CMK (cell line): ENCODE results near the gene OCA2.

Source experiments
- DNase-seq: peaks from one replicate; pipeline ENCODE4 v3.0.0-alpha.2; 2010; ENCODE audit warnings: low read depth

Gene OCA2

GRCh38 chr15:27845535-27846369, 253.4 kb downstream of the OCA2 start:
- DNase-seq: no peak

GRCh38 chr15:27844018-27844666, 255.0 kb downstream of the OCA2 start:
- no peak for DNase-seq

GRCh38 chr15:27843146-27843545, 256.0 kb downstream of the OCA2 start:
- DNase-seq: no peak

- DNase-seq: no peak
Measured at GRCh38 chr15:27842526-27842925, 256.6 kb downstream of the OCA2 start.

- no peak for DNase-seq
Measured at GRCh38 chr15:27835233-27835939, 263.7 kb downstream of the OCA2 start.

GRCh38 chr15:27834684-27835083, 264.4 kb downstream of the OCA2 start:
- DNase-seq: no peak

- DNase-seq: no peak
Measured at GRCh38 chr15:27833974-27834373, 265.1 kb downstream of the OCA2 start.

GRCh38 chr15:27833178-27833577, 265.9 kb downstream of the OCA2 start:
- DNase-seq: no peak

GRCh38 chr15:27832237-27832596, 266.9 kb downstream of the OCA2 start:
- DNase-seq: no peak

- DNase-seq: no peak
Measured at GRCh38 chr15:27831384-27832236, 267.5 kb downstream of the OCA2 start.

- DNase-seq: no peak
Measured at GRCh38 chr15:27828746-27829145, 270.4 kb downstream of the OCA2 start.

- no peak for DNase-seq
Measured at GRCh38 chr15:27826902-27827714, 272.0 kb downstream of the OCA2 start.

GRCh38 chr15:27826411-27826810, 272.7 kb downstream of the OCA2 start:
- no peak for DNase-seq

- DNase-seq: no peak
Measured at GRCh38 chr15:27824841-27825422, 274.2 kb downstream of the OCA2 start.

GRCh38 chr15:27821273-27821672, 277.8 kb downstream of the OCA2 start:
- no peak for DNase-seq

- no peak for DNase-seq
Measured at GRCh38 chr15:27820722-27821121, 278.4 kb downstream of the OCA2 start.

- DNase-seq: no peak
Measured at GRCh38 chr15:27820232-27820631, 278.9 kb downstream of the OCA2 start.

- DNase-seq: no peak
Measured at GRCh38 chr15:27817258-27817657, 281.9 kb downstream of the OCA2 start.

- no peak for DNase-seq
Measured at GRCh38 chr15:27816790-27817189, 282.3 kb downstream of the OCA2 start.

GRCh38 chr15:27815035-27815434, 284.1 kb downstream of the OCA2 start:
- no peak for DNase-seq

GRCh38 chr15:27813139-27813538, 286.0 kb downstream of the OCA2 start:
- DNase-seq: no peak
